H1 (cell line): ENCODE results near the gene LCN9. TPM values are rescaled to one million over a fixed set of nuclear protein-coding genes. Genes with fewer than 3 reads are reported as not detected.

Experiments
- CTCF ChIA-PET: fragments of 300-600 bp; sonication (Branson Sonifier 250); formaldehyde crosslinking; loops from one replicate; lab custom pipeline; 2021; ENCODE audit not compliant: partially characterized antibody; lab: Charles Lee
- POLR2A ChIA-PET: fragments of 300-600 bp; sonication (Branson Sonifier 250); formaldehyde crosslinking; loops from one replicate; lab custom pipeline; 2021; ENCODE audit warnings: inconsistent platforms; ENCODE audit not compliant: partially characterized antibody; lab: Charles Lee
- DNase-seq, 2 experiments: peaks; one replicate each; pipeline versions ENCODE4 v3.0.0 to v3.0.0-alpha.2; 2010 to 2022; ENCODE audit warnings: low spot score in 2 of 2, low read depth in 1 of 2, mixed read lengths in 1 of 2
- FAIRE-seq: peaks from 2 replicates; lab custom pipeline; 2011; peaks lifted over from hg19 to GRCh38; lab: Jason Lieb, UNC
- H2AFZ ChIP-seq: 2 replicates; pipeline ENCODE4 v1.8.1; 2012; ENCODE audit warnings: low read length, inconsistent platforms
- H2AK5ac ChIP-seq: 2 replicates; pipeline ENCODE4 v1.6.1; 2013; ENCODE audit warnings: low read depth, low read length
- H2BK120ac ChIP-seq: replicated peaks from 2 replicates; pipeline ENCODE3; 2013; ENCODE audit warnings: low read depth, low read length, inconsistent platforms
- H2BK12ac ChIP-seq: 2 replicates; pipeline ENCODE4 v1.6.1; 2013; ENCODE audit warnings: low read depth, low read length
- H2BK15ac ChIP-seq: 2 replicates; pipeline ENCODE4 v1.6.1; 2013; ENCODE audit warnings: low read length
- H2BK20ac ChIP-seq: 2 replicates; pipeline ENCODE4 v1.6.1; 2013; ENCODE audit warnings: low read length
- H2BK5ac ChIP-seq: 2 replicates; pipeline ENCODE4 v1.6.1; 2013; ENCODE audit warnings: low read depth, low read length
- H3K14ac ChIP-seq: 2 replicates; pipeline ENCODE4 v1.6.1; 2013; ENCODE audit warnings: inconsistent platforms; ENCODE audit not compliant: insufficient read length
- H3K18ac ChIP-seq: 2 replicates; pipeline ENCODE4 v1.6.1; 2013; ENCODE audit warnings: low read length; ENCODE audit errors: extremely low read depth
- H3K23ac ChIP-seq: 2 replicates; pipeline ENCODE4 v1.6.1; 2013; ENCODE audit warnings: inconsistent platforms; ENCODE audit not compliant: insufficient read length
- H3K23me2 ChIP-seq: 2 replicates; pipeline ENCODE4 v1.6.1; 2013; ENCODE audit warnings: low read depth, low read length
- H3K27ac ChIP-seq: 2 replicates; pipeline ENCODE4 v1.6.1; 2011; ENCODE audit warnings: low read depth, low read length, inconsistent platforms
- H3K27me3 ChIP-seq, 4 experiments: replicated peaks in 1 of 4; 1 replicate in 1 of 4; 2 replicates in 3 of 4; pipeline versions ENCODE4 v1.6.1 to v1.8.1; 2011 to 2013; ENCODE audit warnings: low read length in 3 of 4, mild to moderate bottlenecking in 3 of 4, inconsistent platforms in 2 of 4, mixed read lengths in 2 of 4, moderate library complexity in 1 of 4; ENCODE audit not compliant: control insufficient read depth in 3 of 4, insufficient read depth in 3 of 4; ENCODE audit errors: extremely low read depth in 1 of 4
- H3K36me3 ChIP-seq, 4 experiments: 2 replicates each; pipeline versions ENCODE4 v1.6.1 to v1.8.1; 2011 to 2013; ENCODE audit warnings: mild to moderate bottlenecking in 4 of 4, low read length in 3 of 4, moderate library complexity in 2 of 4, control low read depth in 1 of 4, inconsistent platforms in 1 of 4; ENCODE audit not compliant: insufficient read depth in 4 of 4, control insufficient read depth in 2 of 4
- H3K4ac ChIP-seq: replicated peaks from 2 replicates; pipeline ENCODE3; 2013; ENCODE audit warnings: low read length, low read depth, mixed read lengths, inconsistent platforms; ENCODE audit not compliant: insufficient read length
- H3K4me1 ChIP-seq, 4 experiments: replicated peaks in 1 of 4; 1 replicate in 1 of 4; 2 replicates in 3 of 4; pipeline versions ENCODE4 v1.6.1 to v1.8.1; 2011 to 2013; ENCODE audit warnings: low read length in 3 of 4, inconsistent platforms in 2 of 4, mixed read lengths in 1 of 4; ENCODE audit not compliant: insufficient read depth in 4 of 4, control insufficient read depth in 3 of 4
- H3K4me2 ChIP-seq, 2 experiments: 2 replicates each; pipeline versions ENCODE4 v1.6.1 to v1.8.1; 2011 to 2013; ENCODE audit warnings: low read depth in 2 of 2, low read length in 2 of 2, control low read depth in 1 of 2, inconsistent platforms in 1 of 2, mild to moderate bottlenecking in 1 of 2; ENCODE audit not compliant: insufficient read depth in 1 of 2
- H3K4me3 ChIP-seq, 4 experiments: fragments of 200-600, 300-600 bp in 1 of 4; sonication (generic), shearing (Covaris generic), sonication (Bioruptor Twin) in 1 of 4; 2 replicates each; pipeline versions ENCODE4 v1.5.1 to v1.8.1; 2011 to 2016; ENCODE audit warnings: low read length in 4 of 4, low read depth in 3 of 4, control low read depth in 2 of 4, inconsistent platforms in 2 of 4, mild to moderate bottlenecking in 2 of 4, mixed read lengths in 1 of 4, moderate library complexity in 1 of 4; ENCODE audit not compliant: insufficient read depth in 2 of 4; ENCODE audit errors: extremely low read depth in 1 of 4
- H3K56ac ChIP-seq: replicated peaks from 2 replicates; pipeline ENCODE3; 2013; ENCODE audit warnings: low read depth, mild to moderate bottlenecking, mixed read lengths, low read length, inconsistent platforms; ENCODE audit not compliant: insufficient read length
- H3K79me1 ChIP-seq: 2 replicates; pipeline ENCODE4 v1.6.1; 2013; ENCODE audit warnings: low read depth, low read length, control low read depth
- H3K79me2 ChIP-seq, 2 experiments: 2 replicates each; pipeline versions ENCODE4 v1.6.1 to v1.8.1; 2012 to 2013; ENCODE audit warnings: low read length in 2 of 2, mild to moderate bottlenecking in 2 of 2, inconsistent platforms in 1 of 2; ENCODE audit not compliant: insufficient read depth in 2 of 2, control insufficient read depth in 1 of 2
- H3K9ac ChIP-seq, 4 experiments: replicated peaks in 1 of 4; 1 replicate in 1 of 4; 2 replicates in 3 of 4; pipeline versions ENCODE4 v1.6.1 to v1.8.1; 2011 to 2013; ENCODE audit warnings: low read depth in 3 of 4, low read length in 3 of 4, control low read depth in 2 of 4, mild to moderate bottlenecking in 2 of 4, moderate library complexity in 2 of 4, inconsistent platforms in 1 of 4; ENCODE audit errors: extremely low read depth in 1 of 4
- H3K9me3 ChIP-seq, 2 experiments: 2 replicates each; pipeline versions ENCODE4 v1.6.1 to v1.8.1; 2012 to 2013; ENCODE audit warnings: mild to moderate bottlenecking in 2 of 2, moderate library complexity in 2 of 2, control low read depth in 1 of 2, inconsistent platforms in 1 of 2, low read depth in 1 of 2, low read length in 1 of 2, mixed read lengths in 1 of 2; ENCODE audit not compliant: insufficient read depth in 2 of 2
- H4K20me1 ChIP-seq, 2 experiments: replicated peaks in 1 of 2; 2 replicates each; pipeline versions ENCODE3 to v1.8.1; 2011 to 2013; ENCODE audit warnings: inconsistent platforms in 2 of 2, low read length in 2 of 2, mild to moderate bottlenecking in 1 of 2; ENCODE audit not compliant: insufficient read depth in 2 of 2, control insufficient read depth in 1 of 2
- H4K5ac ChIP-seq: 2 replicates; pipeline ENCODE4 v1.6.1; 2013; ENCODE audit warnings: low read length, low read depth, mixed read lengths, inconsistent platforms; ENCODE audit not compliant: insufficient read length
- H4K8ac ChIP-seq: 2 replicates; pipeline ENCODE4 v1.8.0; 2013; ENCODE audit warnings: mild to moderate bottlenecking, moderate library complexity, low read length, inconsistent platforms; ENCODE audit not compliant: insufficient read depth; ENCODE audit errors: extremely low read depth
- H4K91ac ChIP-seq: replicated peaks from 2 replicates; pipeline ENCODE3; 2013; ENCODE audit warnings: low read length, mixed read lengths, inconsistent platforms; ENCODE audit not compliant: insufficient read length
- ASH2L ChIP-seq: fragments of 200-600, 300-600 bp; sonication (generic); IDR thresholded peaks from one replicate; pipeline ENCODE4 v1.7.1; 2017; ENCODE audit warnings: low read length
- FOSL1 ChIP-seq: IDR thresholded peaks from 2 replicates; pipeline ENCODE4 v1.6.1; 2011; ENCODE audit warnings: mild to moderate bottlenecking, low read depth, low read length, moderate library complexity; ENCODE audit not compliant: insufficient read depth
- KDM4A ChIP-seq: IDR thresholded peaks from one replicate; pipeline ENCODE4 v1.7.1; 2012; ENCODE audit warnings: low read depth, mild to moderate bottlenecking, moderate library complexity, low read length, inconsistent platforms; ENCODE audit not compliant: severe bottlenecking
- RFX5 ChIP-seq: IDR thresholded peaks from 2 replicates; pipeline ENCODE4 v1.6.1; 2011; ENCODE audit warnings: low read depth, low read length, improper control_type of control experiment, borderline replicate concordance
- ZNF274 ChIP-seq: IDR thresholded peaks from 2 replicates; pipeline ENCODE4 v1.7.0; 2012; ENCODE audit warnings: low read length, borderline replicate concordance; ENCODE audit errors: extremely low read depth
- WGBS, 2 experiments: shearing (Covaris generic) in 1 of 2; methylation state at CpG; one replicate each; pipeline versions ENCODE4 v1.1.6 to v1.1.7; 2013 to 2015; ENCODE audit warnings: low lambda C conversion rate in 2 of 2, mixed read lengths in 2 of 2, inconsistent platforms in 1 of 2, low coverage in 1 of 2, missing lambda C conversion rate in 1 of 2; ENCODE audit not compliant: insufficient replicate concordance in 2 of 2, insufficient coverage in 1 of 2, insufficient read length in 1 of 2; ENCODE audit errors: extremely low coverage in 1 of 2, missing lambda C conversion rate in 1 of 2; 5-methylcytosine and 5-hydroxymethylcytosine counted together
- polyA plus RNA-seq, 7 experiments: library from polyadenylated mRNA; depleted of rRNA in 3 of 7; stranded (reverse) in 5 of 7; unstranded in 2 of 7; fragments of >200 nt in 5 of 7; fragments of 200-250 nt in 2 of 7; gene quantifications; 1 replicate in 5 of 7; 2 replicates in 1 of 7; 4 replicates in 1 of 7; pipeline versions ENCODE4 v1.2.1 to v1.2.3, GENCODE V29; 2011 to 2013; ENCODE audit warnings: missing spikeins in 2 of 7, mixed read lengths in 2 of 7
- total RNA-seq: library from RNA; stranded (reverse); fragmentation: NEBNext Ultra II Directional; extraction: Animal tissue kit (Norgen Biotek cat#: 25700); gene quantifications from 2 replicates; pipeline ENCODE4 v1.2.1, GENCODE V29; 2021
- TF ChIP-seq, protein P1 (sequence below), 3 experiments: IDR thresholded peaks; 1 replicate in 2 of 3; 2 replicates in 1 of 3; pipeline versions ENCODE4 v1.5.1 to v1.6.1; 2011; ENCODE audit warnings: low read length in 3 of 3, mild to moderate bottlenecking in 3 of 3, inconsistent platforms in 2 of 3, low read depth in 1 of 3, moderate library complexity in 1 of 3; ENCODE audit not compliant: insufficient read depth in 1 of 3; ENCODE audit errors: control extremely low read depth in 1 of 3
- TF ChIP-seq, protein P2 (sequence below): IDR thresholded peaks from 2 replicates; pipeline ENCODE4 v1.6.1; 2012; ENCODE audit warnings: inconsistent platforms

LCN9 gene
- total and polyA plus RNA-seq, 2 of the 8 experiments (the other 6 are each of a cell fraction or from before 2014, with no cell fraction given) = 2.3 to 3.1 TPM

DNA sequence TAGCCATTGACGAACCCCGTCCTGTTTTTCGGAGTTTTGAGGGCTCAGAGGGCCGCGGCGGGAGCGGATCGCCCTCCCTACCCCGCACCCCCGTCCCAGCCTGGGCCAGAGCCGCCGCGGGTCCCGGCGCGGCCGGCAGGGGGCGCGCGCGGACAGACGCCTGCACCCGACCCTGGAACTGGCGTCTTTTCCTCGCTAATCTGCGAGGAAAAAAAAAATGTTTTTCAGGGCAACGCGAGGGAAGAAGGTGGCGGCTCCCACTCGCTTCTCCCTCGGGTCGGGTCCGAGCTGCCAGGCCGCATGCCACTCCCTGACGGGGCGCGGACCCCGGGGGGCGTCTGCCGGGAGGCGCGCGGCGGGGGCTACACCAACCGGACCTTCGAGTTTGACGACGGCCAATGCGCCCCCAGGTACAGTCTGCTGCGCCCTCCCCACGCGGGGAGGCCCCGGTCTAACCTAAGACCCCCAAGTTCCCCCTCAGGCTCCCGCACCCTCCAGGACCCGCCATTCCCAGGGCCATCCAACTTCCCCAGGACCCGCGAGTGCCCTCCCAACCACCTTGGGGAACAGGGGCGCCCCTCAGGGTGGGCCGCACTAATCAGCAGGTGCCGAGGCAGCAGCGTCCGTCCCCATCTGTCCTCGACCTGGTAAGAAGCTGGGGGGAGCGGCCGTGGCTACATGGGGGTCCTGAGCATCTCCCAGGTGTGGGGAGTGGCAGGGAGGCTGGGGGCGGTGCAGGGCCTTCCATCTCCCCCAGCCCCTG, 39.0 kb downstream of the LCN9 start, which contains the start of gene KCNT1:
KCNT1 (plus strand) TSS at position 227 of the 763 bp plus-strand sequence; CDS start at position 301, 74 bp downstream.
- Histone ChIP-seq H2BK15ac (no peak within 1 kb of the TSS), H3K4ac (no peak within 1 kb of the TSS), H3K14ac (no peak within 1 kb of the TSS), H2BK20ac (no peak within 1 kb of the TSS), H3K56ac (no peak within 1 kb of the TSS), H2BK12ac (0 out of 2 replicates have a peak within 1 kb of the TSS, but pooled peaks have one; percentile 17), H2BK120ac (no peak within 1 kb of the TSS), H3K4me3 (peak within 1 kb of the TSS; percentile 30 to 62 (median 34); a peak in 6 of 8 replicates), H3K18ac (no peak within 1 kb of the TSS; the same call in 1 of the 2 replicates), H4K91ac (no peak within 1 kb of the TSS), H3K27me3 (peaks cover 0 to 14% (median 4%) of the 10 kb centered on the region in 4 experiments; a peak in 4 of 7 replicates), H3K79me2 (no peaks in the 10 kb centered on the region), H4K5ac (peak within 1 kb of the TSS; percentile 10), H3K4me1 (peaks cover 0 to 15% (median under 1%) of the 10 kb centered on the region in 4 experiments; a peak in 2 of 7 replicates), H3K27ac (no peak within 1 kb of the TSS), H3K36me3 (no peaks in the 10 kb centered on the region), H2AFZ (no peak within 1 kb of the TSS; the same call in 1 of the 2 replicates), H2BK5ac (no peak within 1 kb of the TSS), H3K79me1 (no peaks in the 10 kb centered on the region), H2AK5ac (no peak within 1 kb of the TSS), H3K23me2 (peaks cover 3% of the 10 kb centered on the region; the same call in 1 of the 2 replicates), H4K20me1 (peaks cover 0 to 2% of the 10 kb centered on the region in 2 experiments), H3K23ac (no peak within 1 kb of the TSS), H3K9ac (no peak within 1 kb of the TSS; a peak in 1 of 7 replicates), H3K4me2 (peak within 1 kb of the TSS; percentile 40 to 69), H3K9me3 (no peaks in the 10 kb centered on the region), H4K8ac (peak within 1 kb of the TSS; percentile 62)
- peak in 1 of 2 experiments; percentile 96 for DNase-seq
- ChIA-PET POLR2A (no interaction called here), CTCF (interaction anchor here (0.7 to 3.2 kb wide), 14 partner anchors 9 to 124 kb away, joined by 3 to 21 read pairs (median 4); partner anchors contain the start of gene LCN9)
- no peak for FAIRE-seq
- 68% methylated on average over 11 of the region's 66 CpGs; no CpG with 5 or more reads in 1 of the 2 experiments for WGBS, 2 experiments
- TF ChIP-seq FOSL1 (no peak), KDM4A (peak; percentile 66), ASH2L (no peak), RFX5 (no peak), ZNF274 (no peak)
- TF ChIP-seq, protein P1, sequence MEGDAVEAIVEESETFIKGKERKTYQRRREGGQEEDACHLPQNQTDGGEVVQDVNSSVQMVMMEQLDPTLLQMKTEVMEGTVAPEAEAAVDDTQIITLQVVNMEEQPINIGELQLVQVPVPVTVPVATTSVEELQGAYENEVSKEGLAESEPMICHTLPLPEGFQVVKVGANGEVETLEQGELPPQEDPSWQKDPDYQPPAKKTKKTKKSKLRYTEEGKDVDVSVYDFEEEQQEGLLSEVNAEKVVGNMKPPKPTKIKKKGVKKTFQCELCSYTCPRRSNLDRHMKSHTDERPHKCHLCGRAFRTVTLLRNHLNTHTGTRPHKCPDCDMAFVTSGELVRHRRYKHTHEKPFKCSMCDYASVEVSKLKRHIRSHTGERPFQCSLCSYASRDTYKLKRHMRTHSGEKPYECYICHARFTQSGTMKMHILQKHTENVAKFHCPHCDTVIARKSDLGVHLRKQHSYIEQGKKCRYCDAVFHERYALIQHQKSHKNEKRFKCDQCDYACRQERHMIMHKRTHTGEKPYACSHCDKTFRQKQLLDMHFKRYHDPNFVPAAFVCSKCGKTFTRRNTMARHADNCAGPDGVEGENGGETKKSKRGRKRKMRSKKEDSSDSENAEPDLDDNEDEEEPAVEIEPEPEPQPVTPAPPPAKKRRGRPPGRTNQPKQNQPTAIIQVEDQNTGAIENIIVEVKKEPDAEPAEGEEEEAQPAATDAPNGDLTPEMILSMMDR (IDR thresholded peaks at IDR 0.05; ENCODE audit: control extremely low read depth in 1 of 3, insufficient read depth in 1 of 3, low read depth in 1 of 3, low read length in 3 of 3) = peak in 2 of 3 experiments; percentile 77 to 85; a peak in 3 of 4 replicates
- TF ChIP-seq, protein P2, sequence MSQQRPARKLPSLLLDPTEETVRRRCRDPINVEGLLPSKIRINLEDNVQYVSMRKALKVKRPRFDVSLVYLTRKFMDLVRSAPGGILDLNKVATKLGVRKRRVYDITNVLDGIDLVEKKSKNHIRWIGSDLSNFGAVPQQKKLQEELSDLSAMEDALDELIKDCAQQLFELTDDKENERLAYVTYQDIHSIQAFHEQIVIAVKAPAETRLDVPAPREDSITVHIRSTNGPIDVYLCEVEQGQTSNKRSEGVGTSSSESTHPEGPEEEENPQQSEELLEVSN = peak; percentile 27; the same call in 1 of the 2 replicates
